ENCODE measurements around the gene YIF1A.

The YIF1A gene

GRCh38 chr11:66288671-66289547 lies at the start of gene YIF1A:
YIF1A (minus strand) TSS chr11:66289143; CDS start chr11:66288985, 158 bp downstream.
- POLR2A ChIA-PET, result interaction anchor here (0.6 to 1.8 kb wide), 31 partner anchors 9 to 568 kb away, joined by 3 to 32 read pairs (median 4); partner anchors contain the start of genes BRMS1, CCDC85B, DPP3 and MRPL11
- TF ChIP-seq ZNF18 (tag by site-specific recombination; IDR thresholded peaks at IDR 0.05) (peak; percentile 69), PRDM6 (tag by site-specific recombination; IDR thresholded peaks at IDR 0.05) (no peak), ZSCAN23 (tag by site-specific recombination; IDR thresholded peaks at IDR 0.05) (no peak), ZNF37A (tag by site-specific recombination; IDR thresholded peaks at IDR 0.05) (no peak), ZNF138 (tag by site-specific recombination; IDR thresholded peaks at IDR 0.05; ENCODE audit: borderline replicate concordance) (no peak), ZNF280C (tag by site-specific recombination; IDR thresholded peaks at IDR 0.05) (no peak), ZNF791 (tag by site-specific recombination; IDR thresholded peaks at IDR 0.05) (no peak), ZNF623 (tag by site-specific recombination; IDR thresholded peaks at IDR 0.05) (no peak), KLF9 (tag by site-specific recombination; IDR thresholded peaks at IDR 0.05; ENCODE audit: low read depth) (no peak), ZNF302 (tag by site-specific recombination; IDR thresholded peaks at IDR 0.05; ENCODE audit: low read depth) (no peak), ZBTB26 (tag by site-specific recombination; optimal IDR thresholded peaks at IDR 0.05) (peak; percentile 85), PBX3 (CRISPR knock-in tag; IDR thresholded peaks at IDR 0.05) (0 out of 2 replicates have a peak, but pooled peaks have one; percentile 21), GLIS1 (tag by site-specific recombination; IDR thresholded peaks at IDR 0.05) (0 out of 2 replicates have a peak, but pooled peaks have one; percentile 26), ZXDB (tag by site-specific recombination; IDR thresholded peaks at IDR 0.05) (peak; percentile 68; the same call in 1 of the 2 replicates), ZNF660 (tag by site-specific recombination; IDR thresholded peaks at IDR 0.05) (peak; percentile 47; the same call in 1 of the 2 replicates), ZNF10 (tag by site-specific recombination; IDR thresholded peaks at IDR 0.05) (peak; percentile 69; the same call in 1 of the 2 replicates), ZNF366 (tag by site-specific recombination; conservative IDR thresholded peaks at IDR 0.05) (no peak), SCRT2 (tag by site-specific recombination; IDR thresholded peaks at IDR 0.05) (no peak), ZNF169 (tag by site-specific recombination; IDR thresholded peaks at IDR 0.05) (no peak), YY1 (tag by site-specific recombination; IDR thresholded peaks at IDR 0.05) (peak; percentile 50; the same call in 1 of the 2 replicates), HOXA7 (CRISPR knock-in tag; IDR thresholded peaks at IDR 0.05; ENCODE audit: borderline replicate concordance) (no peak), SP2 (tag by site-specific recombination; IDR thresholded peaks at IDR 0.05) (peak; percentile 98)
- TF ChIP-seq, protein P1, sequence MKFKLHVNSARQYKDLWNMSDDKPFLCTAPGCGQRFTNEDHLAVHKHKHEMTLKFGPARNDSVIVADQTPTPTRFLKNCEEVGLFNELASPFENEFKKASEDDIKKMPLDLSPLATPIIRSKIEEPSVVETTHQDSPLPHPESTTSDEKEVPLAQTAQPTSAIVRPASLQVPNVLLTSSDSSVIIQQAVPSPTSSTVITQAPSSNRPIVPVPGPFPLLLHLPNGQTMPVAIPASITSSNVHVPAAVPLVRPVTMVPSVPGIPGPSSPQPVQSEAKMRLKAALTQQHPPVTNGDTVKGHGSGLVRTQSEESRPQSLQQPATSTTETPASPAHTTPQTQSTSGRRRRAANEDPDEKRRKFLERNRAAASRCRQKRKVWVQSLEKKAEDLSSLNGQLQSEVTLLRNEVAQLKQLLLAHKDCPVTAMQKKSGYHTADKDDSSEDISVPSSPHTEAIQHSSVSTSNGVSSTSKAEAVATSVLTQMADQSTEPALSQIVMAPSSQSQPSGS (tag by site-specific recombination; IDR thresholded peaks at IDR 0.05; ENCODE audit: low read depth), result peak; percentile 78
- TF ChIP-seq, protein P2, sequence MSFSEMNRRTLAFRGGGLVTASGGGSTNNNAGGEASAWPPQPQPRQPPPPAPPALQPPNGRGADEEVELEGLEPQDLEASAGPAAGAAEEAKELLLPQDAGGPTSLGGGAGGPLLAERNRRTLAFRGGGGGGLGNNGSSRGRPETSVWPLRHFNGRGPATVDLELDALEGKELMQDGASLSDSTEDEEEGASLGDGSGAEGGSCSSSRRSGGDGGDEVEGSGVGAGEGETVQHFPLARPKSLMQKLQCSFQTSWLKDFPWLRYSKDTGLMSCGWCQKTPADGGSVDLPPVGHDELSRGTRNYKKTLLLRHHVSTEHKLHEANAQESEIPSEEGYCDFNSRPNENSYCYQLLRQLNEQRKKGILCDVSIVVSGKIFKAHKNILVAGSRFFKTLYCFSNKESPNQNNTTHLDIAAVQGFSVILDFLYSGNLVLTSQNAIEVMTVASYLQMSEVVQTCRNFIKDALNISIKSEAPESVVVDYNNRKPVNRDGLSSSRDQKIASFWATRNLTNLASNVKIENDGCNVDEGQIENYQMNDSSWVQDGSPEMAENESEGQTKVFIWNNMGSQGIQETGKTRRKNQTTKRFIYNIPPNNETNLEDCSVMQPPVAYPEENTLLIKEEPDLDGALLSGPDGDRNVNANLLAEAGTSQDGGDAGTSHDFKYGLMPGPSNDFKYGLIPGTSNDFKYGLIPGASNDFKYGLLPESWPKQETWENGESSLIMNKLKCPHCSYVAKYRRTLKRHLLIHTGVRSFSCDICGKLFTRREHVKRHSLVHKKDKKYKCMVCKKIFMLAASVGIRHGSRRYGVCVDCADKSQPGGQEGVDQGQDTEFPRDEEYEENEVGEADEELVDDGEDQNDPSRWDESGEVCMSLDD (tag by site-specific recombination; IDR thresholded peaks at IDR 0.05), result no peak

More at GRCh38 chr11:66288671-66289547, at the start of gene YIF1A:
- no peaks in the 10 kb centered on the region for H3K4me1 ChIP-seq (ENCODE audit: control insufficient read depth, insufficient read depth, low read length)
- peak within 1 kb of the TSS; percentile 79 for H3K4me3 ChIP-seq (ENCODE audit: low read depth, low read length)
- H3K36me3 ChIP-seq (ENCODE audit: control insufficient read depth in 2 of 2, insufficient read depth in 1 of 2, low read length in 2 of 2), result peaks cover 0 to 26% of the 10 kb centered on the region in 2 experiments; a peak in 1 of 3 replicates
- H3K9me3 ChIP-seq (ENCODE audit: control insufficient read depth, insufficient read depth, low read depth, low read length), result no peaks in the 10 kb centered on the region
- CTCF ChIA-PET, result interaction anchor here (0.6 to 2.3 kb wide), 14 partner anchors 8 to 1351 kb away, joined by 3 to 9 read pairs (median 5); partner anchors contain the start of gene RAB1B
- H3K27ac ChIP-seq (ENCODE audit: extremely low read depth, low read depth, low read length), result peak within 1 kb of the TSS; percentile 44; the same call in 1 of the 2 replicates

All from HEK293 (cell line).